ENCODE results near the gene AP1B1.

Gene AP1B1

GRCh38 chr22:29336751-29337490, 51.4 kb downstream of the AP1B1 start:
- DNase-seq (ENCODE audit: low spot score) = no peak
- no peak overlapping the region for H3K27ac ChIP-seq

DNA sequence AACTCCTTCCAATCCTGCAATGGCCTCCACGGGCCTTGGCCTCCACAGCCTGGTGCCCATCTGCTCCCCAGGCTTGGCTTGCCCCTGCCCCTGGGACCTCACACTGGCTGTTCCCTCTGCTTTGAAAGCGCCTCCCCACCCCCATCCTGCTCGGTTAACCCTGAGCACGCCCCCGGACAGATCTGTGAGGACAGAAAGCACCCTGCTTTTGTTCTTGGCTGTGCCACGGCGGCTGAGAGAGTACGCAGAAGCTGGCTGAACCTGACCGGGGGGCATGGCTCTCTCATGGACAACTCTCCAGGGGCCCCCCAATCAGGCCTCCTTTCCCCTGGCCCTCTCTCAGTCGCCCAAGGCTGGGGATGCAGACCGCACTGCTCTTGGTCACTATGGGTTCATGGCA, 52.7 kb downstream of the AP1B1 start:
- Histone ChIP-seq H3K27ac (no peak overlapping the region), H3K4me3 (no peak overlapping the region)
- no peak for TF ChIP-seq CTCF (IDR thresholded peaks at IDR 0.05)
- DNase-seq (ENCODE audit: low spot score) = no peak

More at GRCh38 chr22:29336751-29337490, 51.4 kb downstream of the AP1B1 start:
- no peak for TF ChIP-seq CTCF (IDR thresholded peaks at IDR 0.05)
- H3K4me3 ChIP-seq = no peak overlapping the region

DNA sequence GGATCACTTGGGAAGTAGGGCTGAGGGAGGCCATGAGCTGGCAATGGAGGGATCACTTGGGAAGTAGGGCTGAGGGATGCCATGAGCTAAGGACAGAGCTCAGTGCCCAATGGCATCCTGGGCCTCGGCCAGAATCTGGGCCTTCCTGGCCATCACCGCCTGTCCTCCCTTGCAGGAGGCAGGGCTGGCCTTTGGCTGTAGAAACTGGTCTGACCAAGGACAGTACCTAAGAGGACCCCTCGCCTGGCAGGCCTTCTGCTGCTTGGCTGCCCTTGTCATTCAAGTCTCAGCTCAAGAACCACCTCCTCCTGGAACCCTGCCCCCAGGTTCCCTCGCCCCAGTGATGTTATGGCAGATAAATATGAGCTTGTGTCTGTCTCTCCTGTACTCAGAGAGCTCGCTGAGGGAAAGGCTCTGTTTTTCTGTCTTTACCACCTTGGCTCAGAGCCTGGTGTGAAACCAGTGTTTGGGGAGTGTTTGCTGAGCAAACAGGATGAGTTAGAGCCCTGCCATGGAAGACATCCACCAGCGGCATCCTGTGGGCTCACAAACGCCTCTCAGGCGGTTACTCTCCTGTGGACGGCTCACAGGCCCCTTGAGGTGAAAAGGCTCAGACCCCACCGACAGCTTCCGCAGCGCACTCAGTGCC, 53.5 kb downstream of the AP1B1 start:
- H3K4me3 ChIP-seq = no peak overlapping the region
- H3K27ac ChIP-seq = no peak overlapping the region
- TF ChIP-seq CTCF (IDR thresholded peaks at IDR 0.05) = no peak

DNA sequence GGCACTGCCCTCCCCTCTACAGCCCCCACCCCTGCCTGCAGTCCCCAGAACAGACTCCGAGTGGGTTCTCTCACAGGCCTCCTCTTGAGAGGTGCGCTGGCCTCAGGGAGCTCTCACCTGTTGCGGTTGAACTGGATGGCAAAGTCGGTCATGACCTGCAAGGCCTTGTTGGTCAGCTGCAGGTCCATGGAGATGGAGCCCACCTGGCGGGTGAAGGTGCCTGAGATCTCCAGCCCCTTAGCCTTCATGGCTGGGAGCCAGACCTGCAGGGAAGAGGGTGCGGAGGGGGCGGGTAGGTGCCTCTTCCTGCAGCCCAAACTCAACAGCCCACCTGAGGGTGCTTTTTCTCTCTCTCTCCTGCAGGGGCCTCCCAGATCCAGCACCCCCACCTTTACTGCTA, 54.2 kb downstream of the AP1B1 start:
- Histone ChIP-seq H3K27ac (no peak overlapping the region), H3K4me3 (no peak overlapping the region)
- no peak for TF ChIP-seq CTCF (IDR thresholded peaks at IDR 0.05)
- no peak for DNase-seq (ENCODE audit: low spot score)

More for the DNA sequence above, 53.5 kb downstream of the AP1B1 start:
- DNase-seq (ENCODE audit: low spot score) = no peak

- DNase-seq (ENCODE audit: low spot score) = no peak
- Histone ChIP-seq H3K4me3 (no peak overlapping the region), H3K27ac (no peak overlapping the region)
- no peak for TF ChIP-seq CTCF (IDR thresholded peaks at IDR 0.05)
Observed at GRCh38 chr22:29332886-29333496, 55.4 kb downstream of the AP1B1 start.

DNA sequence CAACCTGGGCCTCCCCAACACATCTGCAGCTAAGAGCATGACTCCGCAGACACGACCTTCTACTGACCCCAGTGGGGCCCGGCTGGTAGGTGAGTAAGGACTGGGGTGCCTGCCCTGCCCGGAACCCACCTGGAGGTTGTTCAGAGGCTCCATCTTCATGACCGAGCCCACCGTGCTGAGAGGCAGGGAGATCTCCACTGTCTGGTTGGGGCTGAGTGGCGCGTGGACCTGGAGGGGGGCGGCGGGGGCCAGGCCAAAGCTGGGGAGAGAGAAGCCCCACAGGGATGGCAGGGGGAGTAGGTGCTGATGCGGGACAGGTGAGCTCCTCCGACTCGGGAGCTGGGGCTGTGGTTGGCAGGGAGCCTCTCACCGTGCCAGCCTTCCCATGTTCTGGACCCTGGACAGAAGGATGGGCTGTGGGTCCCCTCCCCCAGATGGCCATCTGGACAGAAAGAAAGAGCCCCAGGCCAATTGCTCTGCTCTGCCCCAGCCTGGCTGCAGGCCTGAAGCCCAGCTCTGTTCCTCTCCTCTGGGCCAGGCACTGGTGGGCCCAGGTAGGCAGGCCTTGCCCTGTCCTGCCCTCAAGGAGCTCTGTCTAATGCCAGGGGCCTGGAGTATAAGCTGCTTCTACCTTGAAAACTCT, 56.6 kb downstream of the AP1B1 start:
- H3K4me3 ChIP-seq = no peak overlapping the region
- no peak overlapping the region for H3K27ac ChIP-seq
- TF ChIP-seq CTCF (IDR thresholded peaks at IDR 0.05) = no peak
- DNase-seq (ENCODE audit: low spot score) = no peak

Measured in coronary artery (tissue), 2 donors.